Muscle layer of duodenum (tissue), 2 donors: ENCODE measurements around the gene OR2C3.
A peak's percentile ranks its signal among the peaks of the same experiment; 100 is the strongest.
"Not testable (repeated sequence)": the region's sequence is repeated elsewhere in the genome, so short reads cannot be mapped to it uniquely, and the experiment has no call there.

Source experiments
- H3K27ac ChIP-seq: one replicate; pipeline ENCODE4 v1.7.0; 2013; ENCODE audit warnings: mild to moderate bottlenecking, low read length
- H3K27me3 ChIP-seq: one replicate; pipeline ENCODE4 v1.7.0; 2013; ENCODE audit warnings: low read depth, mild to moderate bottlenecking, control low read depth, low read length
- H3K36me3 ChIP-seq, 2 donors: one replicate each; pipeline ENCODE4 v1.7.0; 2013; ENCODE audit warnings: low read length in 2 of 2, control low read depth in 1 of 2, mild to moderate bottlenecking in 1 of 2; ENCODE audit not compliant: insufficient read depth in 2 of 2, control insufficient read depth in 1 of 2
- H3K4me1 ChIP-seq, 2 donors: one replicate each; pipeline ENCODE4 v1.7.0; 2013; ENCODE audit warnings: low read length in 2 of 2, mild to moderate bottlenecking in 2 of 2, control low read depth in 1 of 2, moderate library complexity in 1 of 2; ENCODE audit not compliant: insufficient read depth in 2 of 2, control insufficient read depth in 1 of 2
- H3K4me3 ChIP-seq, 2 donors: one replicate each; pipeline ENCODE4 v1.7.0; 2013; ENCODE audit warnings: low read length in 2 of 2, low read depth in 1 of 2, mild to moderate bottlenecking in 1 of 2
- H3K9me3 ChIP-seq, 2 donors: one replicate each; pipeline ENCODE4 v1.7.0; 2013; ENCODE audit warnings: low read length in 2 of 2, control low read depth in 1 of 2, mild to moderate bottlenecking in 1 of 2; ENCODE audit not compliant: control insufficient read depth in 1 of 2
- donor health status: healthy.

The OR2C3 gene

GRCh38 chr1:247517795-247518612 lies 18.2 kb downstream of the OR2C3 start:
- peaks cover 0 to 3% of the 10 kb centered on the region in 2 donors for H3K9me3 ChIP-seq
- H3K4me3 ChIP-seq = peak overlapping the region in 1 of 2 donors; percentile 49
- H3K27me3 ChIP-seq = no peaks in the 10 kb centered on the region
- no peaks in the 10 kb centered on the region for H3K36me3 ChIP-seq
- no peaks in the 10 kb centered on the region for H3K4me1 ChIP-seq
- H3K27ac ChIP-seq = no peak overlapping the region

- Histone ChIP-seq H3K36me3 (no peaks in the 10 kb centered on the region), H3K4me1 (no peaks in the 10 kb centered on the region), H3K27ac (no peak overlapping the region), H3K4me3 (no peak overlapping the region), H3K27me3 (no peaks in the 10 kb centered on the region), H3K9me3 (no peaks in the 10 kb centered on the region)
These were observed 29.4 kb downstream of the OR2C3 start for GRCh38 chr1:247506831-247507230.

- H3K4me3 ChIP-seq = no peak overlapping the region
These were observed 35.4 kb downstream of the OR2C3 start for GRCh38 chr1:247500865-247501264.

GRCh38 chr1:247496581-247497285 lies 39.5 kb downstream of the OR2C3 start:
- H3K36me3 ChIP-seq = no peaks in the 10 kb centered on the region
- H3K9me3 ChIP-seq = no peaks in the 10 kb centered on the region
- H3K27me3 ChIP-seq = no peaks in the 10 kb centered on the region
- no peak overlapping the region for H3K4me3 ChIP-seq
- no peak overlapping the region for H3K27ac ChIP-seq
- H3K4me1 ChIP-seq = no peaks in the 10 kb centered on the region

More at GRCh38 chr1:247500865-247501264, 35.4 kb downstream of the OR2C3 start:
- Histone ChIP-seq H3K27me3 (no peaks in the 10 kb centered on the region), H3K4me1 (no peaks in the 10 kb centered on the region), H3K9me3 (no peaks in the 10 kb centered on the region), H3K27ac (no peak overlapping the region), H3K36me3 (no peaks in the 10 kb centered on the region)

- Histone ChIP-seq H3K9me3 (no peaks in the 10 kb centered on the region), H3K36me3 (no peaks in the 10 kb centered on the region), H3K4me3 (no peak overlapping the region), H3K27ac (no peak overlapping the region), H3K4me1 (no peaks in the 10 kb centered on the region), H3K27me3 (no peaks in the 10 kb centered on the region)
These were observed 41.5 kb downstream of the OR2C3 start for GRCh38 chr1:247494767-247495166.

GRCh38 chr1:247493106-247493505 lies 43.1 kb downstream of the OR2C3 start:
- Histone ChIP-seq H3K4me1 (no peaks in the 10 kb centered on the region), H3K4me3 (no peak overlapping the region), H3K36me3 (no peaks in the 10 kb centered on the region), H3K9me3 (no peaks in the 10 kb centered on the region), H3K27ac (no peak overlapping the region), H3K27me3 (no peaks in the 10 kb centered on the region)

- Histone ChIP-seq H3K4me3 (no peak overlapping the region), H3K36me3 (no peaks in the 10 kb centered on the region), H3K4me1 (no peaks in the 10 kb centered on the region), H3K9me3 (no peaks in the 10 kb centered on the region), H3K27ac (no peak overlapping the region), H3K27me3 (no peaks in the 10 kb centered on the region)
These were observed 44.9 kb downstream of the OR2C3 start for GRCh38 chr1:247491328-247491727.

GRCh38 chr1:247487057-247487456 lies 49.2 kb downstream of the OR2C3 start:
- Histone ChIP-seq H3K36me3 (no peaks in the 10 kb centered on the region), H3K4me1 (no peaks in the 10 kb centered on the region), H3K4me3 (no peak overlapping the region), H3K9me3 (no peaks in the 10 kb centered on the region), H3K27ac (no peak overlapping the region), H3K27me3 (no peaks in the 10 kb centered on the region)

- no peaks in the 10 kb centered on the region for H3K9me3 ChIP-seq
- H3K4me3 ChIP-seq = no peak overlapping the region
- no peak overlapping the region for H3K27ac ChIP-seq
These were observed 53.5 kb downstream of the OR2C3 start for GRCh38 chr1:247482747-247483146.

GRCh38 chr1:247476328-247477058 lies 59.7 kb downstream of the OR2C3 start:
- not testable (repeated sequence) for H3K9me3 ChIP-seq, H3K27me3 ChIP-seq, H3K4me3 ChIP-seq, H3K4me1 ChIP-seq, H3K36me3 ChIP-seq, H3K27ac ChIP-seq

More at GRCh38 chr1:247482747-247483146, 53.5 kb downstream of the OR2C3 start:
- Histone ChIP-seq H3K4me1 (no peaks in the 10 kb centered on the region), H3K36me3 (no peaks in the 10 kb centered on the region), H3K27me3 (no peaks in the 10 kb centered on the region)

GRCh38 chr1:247475793-247476192 lies 60.4 kb downstream of the OR2C3 start:
- Histone ChIP-seq H3K9me3 (no peaks in the 10 kb centered on the region), H3K27me3 (no peaks in the 10 kb centered on the region), H3K4me3 (no peak overlapping the region), H3K27ac (no peak overlapping the region), H3K36me3 (no peaks in the 10 kb centered on the region), H3K4me1 (no peaks in the 10 kb centered on the region)
